MCF 10A (cell line): ENCODE data around the gene HOXC5. TPM values are rescaled to one million over a fixed set of nuclear protein-coding genes. Genes with fewer than 3 reads are reported as not detected.

Source experiments
- BruUV-seq: library from RNA; stranded (reverse); fragments of 400-500 nt; replicated peaks from 2 replicates; lab custom pipeline; 2021; lab: Mats Ljungman, UMichigan
- CTCF ChIA-PET: fragments of 300-600 bp; sonication (Branson Sonifier 250); formaldehyde crosslinking; extraction: SDS; loops from one replicate; lab custom pipeline; 2021; ENCODE audit warnings: antibody characterized with exemption, inconsistent platforms; lab: Yijun Ruan, JAX
- POLR2A ChIA-PET: fragments of 300-600, 350-650 bp; sonication (Branson Sonifier 250); formaldehyde crosslinking; extraction: SDS; loops from one replicate; lab custom pipeline; 2020; ENCODE audit warnings: antibody characterized with exemption, inconsistent platforms; lab: Yijun Ruan, JAX
- DNase-seq: peaks from one replicate; pipeline ENCODE4 v3.0.0-alpha.2; 2018; ENCODE audit not compliant: unreplicated experiment
- H3K27ac Mint-ChIP-seq: one replicate; pipeline ENCODE4 v1.8.0; 2022; ENCODE audit warnings: mild to moderate bottlenecking, low read depth, mixed read lengths; ENCODE audit not compliant: unreplicated experiment
- H3K27me3 Mint-ChIP-seq: one replicate; pipeline ENCODE4 v1.8.0; 2022; ENCODE audit warnings: mixed read lengths; ENCODE audit not compliant: insufficient read depth, unreplicated experiment
- H3K36me3 Mint-ChIP-seq: one replicate; pipeline ENCODE4 v1.8.0; 2022; ENCODE audit warnings: mild to moderate bottlenecking, moderate library complexity, mixed read lengths; ENCODE audit not compliant: insufficient read depth, unreplicated experiment
- H3K4me1 Mint-ChIP-seq: one replicate; pipeline ENCODE4 v1.8.0; 2022; ENCODE audit warnings: mixed read lengths; ENCODE audit not compliant: insufficient read depth, unreplicated experiment
- H3K4me3 Mint-ChIP-seq: one replicate; pipeline ENCODE4 v1.8.0; 2022; ENCODE audit warnings: mild to moderate bottlenecking, moderate library complexity, mixed read lengths; ENCODE audit not compliant: unreplicated experiment
- H3K9me3 Mint-ChIP-seq: one replicate; pipeline ENCODE4 v1.8.0; 2022; ENCODE audit warnings: mixed read lengths; ENCODE audit not compliant: unreplicated experiment
- intact Hi-C: fragments of 100-400 bp; cut with micrococcal nuclease; formaldehyde crosslinking; loops from 2 replicates; pipeline ENCODE4 v1.14.1; 2022
- total RNA-seq: library from RNA; stranded (reverse); gene quantifications from 2 replicates; pipeline ENCODE4 v1.2.3, GENCODE V29; 2022
- TF ChIP-seq, protein P1 (sequence below): fragments of 200-600 bp; IDR thresholded peaks from one replicate; pipeline ENCODE4 v1.8.0; 2022; ENCODE audit warnings: antibody characterized with exemption, mild to moderate bottlenecking; ENCODE audit not compliant: unreplicated experiment

HOXC5 gene
- total RNA-seq, 1 experiment from 2014 or later = not detected

DNA sequence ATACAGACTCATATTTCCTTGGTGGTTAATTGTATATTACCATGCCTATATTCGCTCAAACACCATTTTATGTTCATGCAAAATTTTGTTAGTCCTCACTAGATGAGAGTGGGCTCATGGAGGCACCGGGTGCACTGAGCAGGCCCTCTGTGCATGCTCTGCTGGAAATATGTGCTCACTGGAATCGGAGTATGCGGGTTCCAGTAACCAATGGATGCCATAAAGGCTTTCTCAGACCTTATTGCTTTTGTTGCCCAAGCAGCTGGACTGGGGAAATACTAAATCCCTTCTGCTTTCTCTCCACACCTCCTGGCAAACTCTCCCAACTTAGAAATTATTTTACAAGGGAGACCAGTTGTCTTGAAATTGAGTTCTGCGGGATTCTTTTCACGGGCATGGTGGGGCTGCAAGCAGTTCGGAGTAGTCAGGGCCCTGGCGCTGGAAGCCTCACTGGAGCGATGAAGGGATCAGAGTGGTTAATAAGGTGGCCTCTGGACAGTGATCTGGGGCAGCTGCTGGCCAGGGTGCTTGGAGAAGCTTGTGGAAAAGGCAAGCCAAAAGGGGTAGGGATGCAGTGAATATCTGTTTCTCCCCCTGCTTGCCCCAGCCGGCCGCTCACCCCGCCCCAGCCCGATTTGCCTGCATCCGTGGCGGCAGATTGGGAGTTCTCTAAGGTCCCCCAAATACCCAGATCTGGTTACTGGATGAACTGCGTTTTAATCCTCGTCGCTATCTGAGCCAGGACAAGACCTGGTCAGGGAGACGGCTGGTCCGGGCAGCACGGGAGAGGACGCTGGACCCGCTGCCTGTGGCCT lies 12.1 kb upstream of the HOXC5 start:
- intact Hi-C loops = loop anchor here (1.0 kb wide), 1 partner anchor 14 kb away; no protein-coding TSS in a partner anchor
- peak overlapping the region; percentile 98 for H3K27ac Mint-ChIP-seq
- DNase-seq = no peak
- TF ChIP-seq, protein P1, sequence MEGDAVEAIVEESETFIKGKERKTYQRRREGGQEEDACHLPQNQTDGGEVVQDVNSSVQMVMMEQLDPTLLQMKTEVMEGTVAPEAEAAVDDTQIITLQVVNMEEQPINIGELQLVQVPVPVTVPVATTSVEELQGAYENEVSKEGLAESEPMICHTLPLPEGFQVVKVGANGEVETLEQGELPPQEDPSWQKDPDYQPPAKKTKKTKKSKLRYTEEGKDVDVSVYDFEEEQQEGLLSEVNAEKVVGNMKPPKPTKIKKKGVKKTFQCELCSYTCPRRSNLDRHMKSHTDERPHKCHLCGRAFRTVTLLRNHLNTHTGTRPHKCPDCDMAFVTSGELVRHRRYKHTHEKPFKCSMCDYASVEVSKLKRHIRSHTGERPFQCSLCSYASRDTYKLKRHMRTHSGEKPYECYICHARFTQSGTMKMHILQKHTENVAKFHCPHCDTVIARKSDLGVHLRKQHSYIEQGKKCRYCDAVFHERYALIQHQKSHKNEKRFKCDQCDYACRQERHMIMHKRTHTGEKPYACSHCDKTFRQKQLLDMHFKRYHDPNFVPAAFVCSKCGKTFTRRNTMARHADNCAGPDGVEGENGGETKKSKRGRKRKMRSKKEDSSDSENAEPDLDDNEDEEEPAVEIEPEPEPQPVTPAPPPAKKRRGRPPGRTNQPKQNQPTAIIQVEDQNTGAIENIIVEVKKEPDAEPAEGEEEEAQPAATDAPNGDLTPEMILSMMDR = no peak
- POLR2A ChIA-PET = interaction anchor here (0.7 to 3.1 kb wide), 6 partner anchors 11 to 172 kb away, joined by 3 to 16 read pairs (median 4); partner anchors contain the start of genes HOXC8 and HOXC9
- CTCF ChIA-PET = interaction anchor here (0.7 to 5.6 kb wide), 7 partner anchors 12 to 352 kb away, joined by 3 to 40 read pairs (median 12); partner anchors contain the start of genes HOXC5 and HOXC8
- BruUV-seq = no TSS peak
- peak overlapping the region; percentile 98 for H3K4me3 Mint-ChIP-seq
- H3K27me3 Mint-ChIP-seq = no peaks in the 10 kb centered on the region
- H3K36me3 Mint-ChIP-seq = no peaks in the 10 kb centered on the region
- no peaks in the 10 kb centered on the region for H3K9me3 Mint-ChIP-seq
- H3K4me1 Mint-ChIP-seq = peaks cover 18% of the 10 kb centered on the region

GRCh38 chr12:54021432-54022013 lies 11.3 kb upstream of the HOXC5 start:
- TF ChIP-seq, protein P1 = peak; percentile 22
- peak overlapping the region; percentile 98 for H3K4me3 Mint-ChIP-seq
- peaks cover 18% of the 10 kb centered on the region for H3K4me1 Mint-ChIP-seq

DNA sequence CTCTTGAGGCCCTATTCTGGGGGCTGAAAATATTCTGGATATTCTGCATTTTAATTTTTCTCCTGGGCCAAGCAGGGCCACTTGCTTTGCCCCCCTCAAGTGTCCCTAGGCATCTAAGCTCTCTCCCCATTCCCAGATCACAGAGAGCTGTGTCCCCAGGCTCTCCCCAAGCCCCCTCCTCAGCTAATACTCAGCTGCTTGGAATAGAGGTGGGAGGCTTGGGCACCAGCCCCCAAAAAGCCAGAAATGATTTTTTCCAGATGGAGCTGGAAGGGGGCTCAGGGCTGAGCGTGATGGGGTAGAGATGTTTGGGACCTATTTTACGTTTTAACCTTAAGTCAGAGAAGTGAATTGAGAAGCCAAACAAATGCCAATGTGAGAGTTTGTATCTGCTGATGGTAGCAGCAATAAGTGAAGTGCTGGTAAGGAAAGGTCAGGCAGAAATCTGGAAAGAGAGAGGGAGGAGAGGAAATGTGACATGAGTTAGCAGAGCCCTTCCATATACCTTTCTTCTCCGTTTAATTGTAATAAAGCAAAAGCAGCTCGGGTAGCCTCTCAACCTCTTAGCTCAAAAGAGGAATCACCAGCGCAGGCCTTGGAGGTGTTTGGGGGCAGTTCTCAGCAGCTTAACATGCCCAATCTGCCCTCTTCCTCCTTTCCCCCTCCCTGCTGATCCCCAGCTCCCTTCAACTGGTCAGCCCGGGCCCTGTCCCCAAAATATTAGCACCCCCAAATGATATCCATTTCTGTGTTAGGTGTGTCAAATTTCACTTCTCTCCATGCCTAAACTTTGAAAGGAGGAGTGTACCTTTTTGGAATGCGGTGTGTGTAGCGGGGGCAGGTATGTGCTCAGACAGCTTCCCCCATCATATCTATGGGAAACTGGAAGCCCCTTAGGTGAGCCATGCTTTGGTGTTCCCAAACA lies 9.6 kb upstream of the HOXC5 start:
- no peaks in the 10 kb centered on the region for H3K9me3 Mint-ChIP-seq
- no peaks in the 10 kb centered on the region for H3K27me3 Mint-ChIP-seq
- CTCF ChIA-PET = interaction anchor here (0.6 to 5.6 kb wide), 17 partner anchors 9 to 356 kb away, joined by 3 to 40 read pairs (median 4); partner anchors contain the start of genes HOXC5 and HOXC8
- BruUV-seq = no TSS peak
- H3K27ac Mint-ChIP-seq = no peak overlapping the region
- no peak overlapping the region for H3K4me3 Mint-ChIP-seq
- intact Hi-C loops = no loop called here
- POLR2A ChIA-PET = interaction anchor here (1.0 to 1.6 kb wide), 3 partner anchors 10 to 296 kb away, joined by 3 to 8 read pairs (median 4); partner anchors contain the start of genes CALCOCO1 and HOXC5
- DNase-seq = no peak
- H3K4me1 Mint-ChIP-seq = peaks cover 18% of the 10 kb centered on the region
- TF ChIP-seq, protein P1 = no peak
- H3K36me3 Mint-ChIP-seq = no peaks in the 10 kb centered on the region

More at GRCh38 chr12:54021432-54022013, 11.3 kb upstream of the HOXC5 start:
- no peaks in the 10 kb centered on the region for H3K27me3 Mint-ChIP-seq
- peak overlapping the region; percentile 89 for H3K27ac Mint-ChIP-seq
- intact Hi-C loops = loop anchor here (1.0 kb wide), 1 partner anchor 15 kb away; no protein-coding TSS in a partner anchor
- no peak for DNase-seq
- ChIA-PET CTCF (interaction anchor here (0.6 to 5.6 kb wide), 8 partner anchors 11 to 190 kb away, joined by 3 to 40 read pairs (median 8); partner anchors contain the start of genes HOXC5 and HOXC8), POLR2A (interaction anchor here (0.7 to 3.1 kb wide), 9 partner anchors 8 to 171 kb away, joined by 3 to 16 read pairs (median 5); partner anchors contain the start of genes HOXC5, HOXC8, HOXC9 and SMUG1)
- H3K36me3 Mint-ChIP-seq = no peaks in the 10 kb centered on the region
- H3K9me3 Mint-ChIP-seq = no peaks in the 10 kb centered on the region
- BruUV-seq = no TSS peak
